GM19238 (cell line): ENCODE data around the gene GGA2.
"Not testable (repeated sequence)": the region's sequence is repeated elsewhere in the genome, so short reads cannot be mapped to it uniquely, and the experiment has no call there.

Source experiments
- DNase-seq: peaks from one replicate; pipeline ENCODE4 v3.0.0; 2011; ENCODE audit warnings: low spot score; ENCODE audit not compliant: insufficient read length

The GGA2 gene

GRCh38 chr16:23478566-23478965 is 31.7 kb downstream of the GGA2 start:
- DNase-seq = no peak

GRCh38 chr16:23476289-23476688 is 34.0 kb downstream of the GGA2 start:
- no peak for DNase-seq

GRCh38 chr16:23469814-23470213 is 40.5 kb downstream of the GGA2 start:
- DNase-seq = no peak

- DNase-seq = no peak
Measured at GRCh38 chr16:23466162-23466885, 44.0 kb downstream of the GGA2 start.

GRCh38 chr16:23465179-23465578 is 45.1 kb downstream of the GGA2 start:
- no peak for DNase-seq

- no peak for DNase-seq
Measured at GRCh38 chr16:23464196-23464595, 46.1 kb downstream of the GGA2 start.

GRCh38 chr16:23462994-23463393 is 47.3 kb downstream of the GGA2 start:
- not testable (repeated sequence) for DNase-seq

- DNase-seq = no peak
Measured at GRCh38 chr16:23453338-23454052, 56.8 kb downstream of the GGA2 start.

GRCh38 chr16:23452572-23453337 is 57.5 kb downstream of the GGA2 start, which contains the start of gene COG7:
Gene COG7 (minus strand): TSS chr16:23453189. CDS start chr16:23452994, 195 bp downstream.
- DNase-seq = peak; percentile 78

GRCh38 chr16:23452221-23452571 is 58.1 kb downstream of the GGA2 start:
- DNase-seq = no peak

- DNase-seq = no peak
Measured at GRCh38 chr16:23448392-23448791, 61.9 kb downstream of the GGA2 start.

- not testable (repeated sequence) for DNase-seq
Measured at GRCh38 chr16:23437542-23437941, 72.8 kb downstream of the GGA2 start.

- DNase-seq = no peak
Measured at GRCh38 chr16:23436951-23437350, 73.3 kb downstream of the GGA2 start.

- DNase-seq = peak; percentile 46
Measured at GRCh38 chr16:23435500-23435899, 74.8 kb downstream of the GGA2 start.

GRCh38 chr16:23434380-23434779 is 75.9 kb downstream of the GGA2 start:
- peak; percentile 20 for DNase-seq

GRCh38 chr16:23433261-23433920 is 76.9 kb downstream of the GGA2 start:
- no peak for DNase-seq

- no peak for DNase-seq
Measured at GRCh38 chr16:23432176-23433128, 77.8 kb downstream of the GGA2 start.

GRCh38 chr16:23428351-23428750 is 81.9 kb downstream of the GGA2 start:
- DNase-seq = no peak

- DNase-seq = no peak
Measured at GRCh38 chr16:23424292-23424958, 85.9 kb downstream of the GGA2 start.

- DNase-seq = no peak
Measured at GRCh38 chr16:23423496-23424049, 86.7 kb downstream of the GGA2 start.
